Mesenteric fat pad (tissue), 1 donor: ENCODE measurements around the gene EXOC3. TPM values are rescaled to one million over a fixed set of nuclear protein-coding genes. Genes with fewer than 3 reads are reported as not detected.

Experiments
- DNase-seq: peaks from one replicate; pipeline ENCODE4 v3.0.0-alpha.2; 2020; ENCODE audit warnings: low spot score
- total RNA-seq: library from RNA; stranded (reverse); fragmentation: NEBNext Ultra II Directional; extraction: Animal tissue kit (Norgen Biotek cat#: 25700); gene quantifications from one replicate; pipeline ENCODE4 v1.2.1, GENCODE V29; 2021
- donor health status: DM: yes; HTN: yes; CAD: no.

The EXOC3 gene
- total RNA-seq, 1 donor from 2014 or later, result 58.5 TPM

GRCh38 chr5:472076-472655 is 29.2 kb downstream of the EXOC3 start:
- DNase-seq, result peak; percentile 90

DNA sequence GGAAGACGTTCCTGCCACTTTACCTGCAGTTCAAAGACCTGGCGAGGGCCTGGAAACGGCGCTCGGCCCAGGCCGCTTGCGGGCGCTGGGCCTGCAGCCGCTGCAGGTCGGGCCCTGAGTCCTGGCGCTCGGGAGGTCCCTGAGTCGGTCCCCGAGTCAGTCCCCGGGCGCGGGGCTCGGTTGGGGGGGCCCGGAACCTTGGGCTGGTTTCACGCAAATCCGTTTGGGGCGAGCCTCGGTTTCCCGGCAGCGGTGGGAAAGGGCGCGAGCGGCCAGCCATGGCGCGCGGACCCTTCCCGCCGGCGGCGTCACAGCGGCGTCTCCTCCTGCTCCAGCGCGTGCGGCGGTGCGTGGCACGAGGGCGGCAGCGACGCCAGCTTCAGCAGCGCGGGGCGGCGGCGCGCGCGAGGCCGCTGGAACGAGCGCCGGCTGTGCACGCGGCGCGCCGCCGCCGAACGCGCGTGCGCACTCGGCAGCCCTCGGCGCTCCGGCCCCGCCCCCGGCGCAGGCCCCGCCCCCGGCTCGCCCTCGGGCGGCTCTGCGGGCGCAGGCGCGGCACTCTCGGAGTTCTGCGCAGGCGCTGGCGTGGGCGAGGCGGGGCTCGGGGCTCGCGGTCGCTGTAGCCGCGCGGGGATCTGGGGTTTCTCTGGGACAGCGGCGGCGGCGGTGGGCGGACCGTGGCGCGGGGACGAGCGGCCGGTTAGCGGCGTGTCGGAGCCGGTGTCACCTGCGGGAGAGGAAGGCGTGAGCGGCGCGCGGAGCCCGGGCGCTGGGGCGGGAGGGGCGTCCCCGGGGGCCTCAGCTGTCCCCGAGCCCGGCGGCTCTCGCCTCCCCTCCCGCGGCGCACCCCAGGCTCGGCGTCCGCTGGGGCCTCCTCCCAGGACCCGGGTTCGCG is 29.9 kb downstream of the EXOC3 start:
- peak; percentile 97 for DNase-seq

- peak; percentile 90 for DNase-seq
Observed at GRCh38 chr5:473551-474192, 30.7 kb downstream of the EXOC3 start.

GRCh38 chr5:474232-474839 is 31.4 kb downstream of the EXOC3 start:
- DNase-seq, result peak; percentile 37

DNA sequence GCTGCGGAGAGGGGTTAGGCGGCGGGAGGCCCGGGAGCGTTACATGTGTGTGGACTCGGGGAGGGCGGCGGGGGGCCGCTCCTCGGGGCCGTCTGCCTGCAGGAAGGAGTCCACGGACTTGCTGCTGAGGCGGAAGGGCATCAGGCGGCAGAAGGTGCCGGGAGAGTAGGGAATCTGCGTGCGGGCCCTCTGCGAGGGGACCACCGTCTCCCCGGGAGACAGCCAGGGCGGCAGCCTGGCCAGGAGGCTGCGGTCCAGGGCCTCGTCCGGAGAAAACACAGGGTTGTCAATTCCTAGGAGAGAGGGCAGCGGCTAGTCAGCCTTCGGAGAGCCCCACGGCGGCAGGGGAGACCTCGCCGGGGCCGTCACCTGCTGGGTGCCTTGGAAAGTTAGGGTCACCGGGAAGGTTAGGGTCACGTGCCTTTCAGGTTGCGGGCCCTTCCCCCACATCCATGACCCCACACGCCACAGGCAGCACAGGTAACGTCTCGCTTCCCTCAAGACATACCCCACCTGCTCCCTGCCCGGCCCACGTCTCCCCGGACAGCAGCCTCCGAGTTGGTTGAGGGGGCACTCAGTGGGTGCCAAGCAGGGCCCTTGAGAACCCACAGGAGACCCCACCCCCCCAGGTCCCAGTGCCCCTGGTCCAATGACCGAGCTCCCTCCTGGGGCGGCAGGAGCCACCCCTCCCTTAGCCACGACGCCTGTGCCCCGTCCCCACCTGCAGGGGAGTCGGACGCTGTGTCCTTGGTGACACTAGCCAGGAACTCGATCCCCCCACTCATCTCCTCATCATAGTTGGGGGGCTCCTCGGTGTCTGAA is 32.1 kb downstream of the EXOC3 start:
- peak; percentile 87 for DNase-seq

GRCh38 chr5:475704-476101 is 32.7 kb downstream of the EXOC3 start:
- no peak for DNase-seq

DNA sequence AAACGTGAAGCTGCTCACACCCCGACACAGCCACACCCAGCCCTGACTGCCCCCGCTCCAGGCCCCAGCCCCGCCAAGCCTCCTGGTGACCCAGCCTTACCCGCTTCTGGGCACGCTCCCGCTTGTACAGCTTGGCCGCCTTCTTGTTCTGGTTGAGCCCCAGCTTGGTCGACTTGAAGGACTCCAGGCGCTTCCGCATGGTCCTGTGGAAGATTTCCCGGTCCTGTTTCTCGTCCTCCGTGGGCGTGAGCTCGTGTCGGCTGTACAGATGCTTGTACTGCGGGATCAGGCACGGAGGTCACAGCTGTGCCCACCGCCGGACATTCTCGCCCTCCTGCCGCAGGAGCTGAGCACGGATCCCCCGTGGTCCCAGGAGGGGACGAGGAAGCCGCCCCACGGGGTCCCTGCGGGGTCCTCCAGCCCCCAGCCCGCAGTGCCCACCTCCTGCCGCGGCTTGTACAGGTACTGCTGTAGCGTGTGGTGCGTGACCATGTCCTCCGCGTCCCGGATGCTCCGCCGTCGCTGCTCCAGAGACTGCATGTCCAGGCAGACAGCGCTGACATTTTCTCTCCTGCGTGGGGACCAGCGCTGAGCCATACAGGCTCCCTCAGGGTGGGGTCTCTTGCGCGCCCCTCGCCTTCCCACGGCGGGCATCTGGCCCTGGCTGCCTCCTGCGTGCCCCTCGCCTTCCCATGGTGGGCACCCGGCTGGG is 33.3 kb downstream of the EXOC3 start:
- no peak for DNase-seq

- no peak for DNase-seq
Observed at GRCh38 chr5:476814-477175, 33.8 kb downstream of the EXOC3 start.

DNA sequence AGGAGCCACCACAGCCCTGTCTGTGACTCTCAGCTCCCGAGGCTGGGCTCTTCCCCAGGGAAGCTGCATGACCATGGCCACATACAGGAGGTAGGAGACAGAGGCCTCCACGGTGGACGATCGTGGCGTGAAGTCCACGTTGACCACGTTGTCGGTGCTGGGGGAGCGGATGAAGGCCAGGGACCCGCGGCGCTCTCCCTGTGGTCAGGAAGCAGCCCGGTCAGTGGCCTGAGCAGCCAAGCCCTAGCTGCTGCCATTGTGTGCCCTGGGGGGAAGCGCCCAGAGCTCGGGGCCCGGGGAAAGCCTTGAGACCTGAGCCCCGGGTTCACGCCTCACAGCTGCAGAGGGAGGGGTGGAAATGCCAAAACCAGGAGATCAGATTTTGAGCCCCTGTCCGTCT is 34.3 kb downstream of the EXOC3 start:
- DNase-seq, result no peak

DNA sequence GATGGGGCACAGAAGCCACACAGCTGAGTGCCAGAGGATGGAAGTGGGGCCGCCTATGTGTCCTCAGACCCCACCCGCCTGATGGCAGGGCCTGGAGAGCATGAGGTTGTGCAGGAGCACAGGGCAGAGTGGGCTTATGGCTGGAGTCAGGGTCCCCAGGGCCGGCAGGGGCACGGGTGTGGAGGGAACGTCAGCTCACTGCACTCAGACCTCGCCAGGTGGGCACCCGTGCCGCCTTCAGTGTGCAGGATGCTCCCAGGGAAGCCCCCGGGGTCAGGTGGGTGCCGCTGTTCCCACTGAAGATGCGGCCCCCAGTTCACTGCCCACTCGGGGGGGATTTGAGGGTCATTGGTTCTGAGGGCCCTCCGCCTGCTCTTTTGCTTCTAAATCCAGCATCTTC is 34.9 kb downstream of the EXOC3 start:
- no peak for DNase-seq

DNA sequence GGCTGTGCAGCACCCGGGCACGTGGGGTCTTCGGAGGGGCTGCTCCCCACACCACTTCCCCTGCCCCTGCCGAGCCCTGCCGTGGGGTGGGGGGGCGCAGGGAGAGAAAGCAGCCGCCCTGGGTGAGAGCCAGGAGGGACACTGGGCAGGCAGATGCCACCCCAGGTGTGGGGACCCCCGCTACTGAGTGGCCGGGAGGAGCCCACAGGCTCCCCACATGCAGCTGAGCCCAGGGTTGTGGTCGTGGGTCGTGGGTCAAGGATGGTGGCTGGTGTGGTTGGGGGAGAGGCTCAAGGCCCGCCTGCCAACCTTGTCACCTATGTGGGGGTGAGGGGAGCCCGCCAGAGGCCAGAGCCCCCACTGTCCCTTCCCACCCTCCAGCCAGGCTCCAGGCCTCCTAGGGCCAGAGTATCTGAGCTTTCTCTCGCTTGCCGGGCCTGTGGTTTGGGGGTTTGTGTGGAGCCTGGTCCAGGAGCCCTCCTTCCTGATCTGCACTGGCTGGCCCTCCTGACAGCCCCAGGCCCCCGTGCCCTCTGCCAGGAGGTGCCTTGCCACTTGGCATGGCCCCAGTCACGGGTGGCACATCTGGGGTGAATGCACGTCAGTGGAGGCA is 35.5 kb downstream of the EXOC3 start:
- DNase-seq, result no peak

GRCh38 chr5:478982-479535 is 36.1 kb downstream of the EXOC3 start:
- DNase-seq, result no peak

- no peak for DNase-seq
Observed at GRCh38 chr5:479566-480319, 36.8 kb downstream of the EXOC3 start.

DNA sequence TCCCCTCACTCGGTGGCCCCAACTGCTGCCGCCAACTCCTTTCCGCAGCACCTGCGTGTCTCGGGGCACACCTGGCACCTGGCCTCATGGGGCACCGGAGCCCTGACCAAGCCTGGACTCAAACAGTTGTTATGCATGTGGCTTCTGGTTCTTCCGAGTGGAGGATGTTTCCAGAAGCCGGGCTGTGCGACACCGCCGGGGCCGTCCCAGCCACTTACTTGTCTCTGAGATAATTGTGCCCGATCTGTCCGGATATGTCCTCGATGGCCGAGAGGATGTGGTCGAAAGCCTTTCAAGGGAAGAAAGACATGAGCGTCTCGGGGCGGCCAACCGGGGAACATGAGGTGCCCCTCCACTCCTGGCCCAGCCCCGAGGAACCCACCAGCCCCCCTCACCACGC is 38.4 kb downstream of the EXOC3 start:
- no peak for DNase-seq

DNA sequence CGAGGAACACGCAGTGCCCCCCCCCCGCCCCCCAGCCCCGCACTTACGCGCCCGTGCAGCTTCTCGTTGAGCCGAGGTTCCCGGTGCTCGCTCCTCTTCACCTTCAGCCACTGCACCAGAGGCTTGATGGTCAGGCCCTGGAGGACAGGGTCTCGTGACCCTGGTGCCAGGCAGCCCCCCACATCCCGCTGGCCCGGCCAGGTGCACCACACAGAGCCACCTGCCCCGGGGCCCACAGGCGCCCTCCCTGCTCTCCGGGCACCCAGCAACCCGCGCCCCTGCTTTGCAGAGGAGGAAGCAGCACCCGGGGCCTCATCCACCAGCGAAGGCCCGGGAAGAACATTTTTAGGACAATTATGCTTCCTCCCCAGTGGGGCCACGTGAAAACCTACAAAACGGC is 39.0 kb downstream of the EXOC3 start:
- no peak for DNase-seq

- DNase-seq, result no peak
Observed at GRCh38 chr5:482506-482905, 39.5 kb downstream of the EXOC3 start.

DNA sequence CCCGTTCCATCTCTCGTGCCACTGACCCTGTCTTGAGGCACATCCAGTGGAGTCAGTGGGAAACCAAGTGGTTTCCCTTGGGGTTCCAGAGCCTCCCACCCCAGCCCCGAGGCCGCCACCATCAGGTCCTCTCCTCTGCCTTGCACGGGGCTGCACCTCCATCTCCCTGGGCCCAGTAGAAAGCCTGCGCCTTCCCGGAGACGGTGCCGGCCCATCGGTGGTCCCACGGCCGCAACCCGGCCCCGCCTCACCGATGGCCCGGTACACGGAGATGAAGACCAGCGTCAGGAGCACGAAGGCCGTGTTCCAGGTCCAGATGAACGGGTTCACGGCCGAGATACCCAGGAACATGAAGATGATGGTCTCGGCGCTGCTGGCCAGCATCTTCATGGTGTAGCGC is 40.0 kb downstream of the EXOC3 start:
- DNase-seq, result no peak

DNA sequence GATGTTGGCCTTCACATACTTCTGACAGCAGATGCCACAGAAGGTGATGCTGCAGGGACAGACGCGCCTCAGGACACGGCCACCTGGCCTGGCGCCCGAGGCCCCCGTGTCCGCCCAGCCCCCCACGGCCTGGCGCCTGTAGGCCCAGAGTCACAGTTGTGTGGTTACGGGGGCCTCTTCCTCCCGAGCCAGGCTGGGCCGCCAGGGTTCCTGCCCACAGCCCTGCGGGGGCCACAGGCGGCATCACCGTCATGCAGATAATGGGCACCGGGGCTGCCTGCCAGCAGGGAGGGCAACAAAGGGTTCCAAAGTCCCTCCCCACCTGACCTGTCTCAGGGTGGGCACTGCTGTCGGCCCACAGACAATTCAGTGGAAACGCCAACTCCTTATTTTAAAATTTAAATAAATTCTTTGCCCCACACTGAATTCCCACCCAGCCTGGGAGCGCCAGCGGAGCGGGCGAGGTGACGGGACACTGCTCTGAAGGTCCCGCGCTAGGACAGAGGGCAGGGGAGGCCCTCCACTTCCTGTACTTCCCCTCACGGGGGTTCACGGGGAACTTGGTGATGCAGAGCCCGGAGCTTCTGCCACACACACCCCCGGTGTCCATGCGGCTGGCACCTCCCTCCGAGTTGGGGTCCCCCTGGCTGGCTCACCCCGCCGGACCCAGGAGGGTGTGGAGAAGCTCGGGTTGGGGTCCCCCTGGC is 40.6 kb downstream of the EXOC3 start:
- no peak for DNase-seq
